HG02970 (cell line): ENCODE data around the gene RETREG1.
"Not testable (repeated sequence)": the region's sequence is repeated elsewhere in the genome, so short reads cannot be mapped to it uniquely, and the experiment has no call there.

Source experiments
- ATAC-seq: cut with Tn5 transposase; IDR thresholded peaks from one replicate; pipeline ENCODE4 v1.9.1; 2021; ENCODE audit warnings: mild to moderate bottlenecking, moderate library complexity, moderate number of reproducible peaks; ENCODE audit not compliant: unreplicated experiment, low FRiP score

Gene RETREG1

GRCh38 chr5:16493261-16493660, 123.5 kb downstream of the RETREG1 start:
- no peak for ATAC-seq

- ATAC-seq: no peak
Measured at GRCh38 chr5:16492398-16493140, 124.2 kb downstream of the RETREG1 start.

GRCh38 chr5:16490911-16491310, 125.9 kb downstream of the RETREG1 start:
- no peak for ATAC-seq

GRCh38 chr5:16489322-16489791, 127.4 kb downstream of the RETREG1 start:
- ATAC-seq: no peak

- ATAC-seq: no peak
Measured at GRCh38 chr5:16487456-16487855, 129.3 kb downstream of the RETREG1 start.

- ATAC-seq: no peak
Measured at GRCh38 chr5:16486711-16487111, 130.1 kb downstream of the RETREG1 start.

- no peak for ATAC-seq
Measured at GRCh38 chr5:16485656-16486055, 131.1 kb downstream of the RETREG1 start.

GRCh38 chr5:16484081-16484480, 132.7 kb downstream of the RETREG1 start:
- ATAC-seq: no peak

GRCh38 chr5:16483361-16483760, 133.4 kb downstream of the RETREG1 start:
- no peak for ATAC-seq

GRCh38 chr5:16482891-16483290, 133.9 kb downstream of the RETREG1 start:
- no peak for ATAC-seq

GRCh38 chr5:16480821-16481538, 135.8 kb downstream of the RETREG1 start:
- no peak for ATAC-seq

- no peak for ATAC-seq
Measured at GRCh38 chr5:16480144-16480543, 136.7 kb downstream of the RETREG1 start.

GRCh38 chr5:16477541-16477940, 139.3 kb downstream of the RETREG1 start:
- no peak for ATAC-seq

- ATAC-seq: not testable (repeated sequence)
Measured at GRCh38 chr5:16476417-16476816, 140.4 kb downstream of the RETREG1 start.

GRCh38 chr5:16471387-16471786, 145.4 kb downstream of the RETREG1 start:
- no peak for ATAC-seq

GRCh38 chr5:16467363-16468219, 149.2 kb downstream of the RETREG1 start:
- ATAC-seq: peak; percentile 62

GRCh38 chr5:16465544-16466432, 151.0 kb downstream of the RETREG1 start, which contains the start of gene ZNF622:
Gene ZNF622, minus strand, starts transcription at chr5:16465800. Its CDS starts 135 bp downstream, at chr5:16465665.
- peak; percentile 89 for ATAC-seq

- ATAC-seq: no peak
Measured at GRCh38 chr5:16464664-16465543, 151.9 kb downstream of the RETREG1 start.

- no peak for ATAC-seq
Measured at GRCh38 chr5:16464231-16464630, 152.6 kb downstream of the RETREG1 start.
